MM.1S (cell line): ENCODE measurements around the gene PI4KA.

Source experiments
- EZH2 ChIP-seq: fragments of 300-600 bp; sonication (generic); optimal IDR thresholded peaks from 2 replicates; pipeline ENCODE3; 2017; ENCODE audit warnings: low read depth, mild to moderate bottlenecking, antibody characterized with exemption, low read length, mixed read lengths
- TF ChIP-seq, protein P1 (sequence below): fragments of 300-600 bp; sonication (generic); IDR thresholded peaks from 2 replicates; pipeline ENCODE4 v1.5.1; 2016; ENCODE audit warnings: antibody characterized with exemption, low read length, mixed read lengths

DNA sequence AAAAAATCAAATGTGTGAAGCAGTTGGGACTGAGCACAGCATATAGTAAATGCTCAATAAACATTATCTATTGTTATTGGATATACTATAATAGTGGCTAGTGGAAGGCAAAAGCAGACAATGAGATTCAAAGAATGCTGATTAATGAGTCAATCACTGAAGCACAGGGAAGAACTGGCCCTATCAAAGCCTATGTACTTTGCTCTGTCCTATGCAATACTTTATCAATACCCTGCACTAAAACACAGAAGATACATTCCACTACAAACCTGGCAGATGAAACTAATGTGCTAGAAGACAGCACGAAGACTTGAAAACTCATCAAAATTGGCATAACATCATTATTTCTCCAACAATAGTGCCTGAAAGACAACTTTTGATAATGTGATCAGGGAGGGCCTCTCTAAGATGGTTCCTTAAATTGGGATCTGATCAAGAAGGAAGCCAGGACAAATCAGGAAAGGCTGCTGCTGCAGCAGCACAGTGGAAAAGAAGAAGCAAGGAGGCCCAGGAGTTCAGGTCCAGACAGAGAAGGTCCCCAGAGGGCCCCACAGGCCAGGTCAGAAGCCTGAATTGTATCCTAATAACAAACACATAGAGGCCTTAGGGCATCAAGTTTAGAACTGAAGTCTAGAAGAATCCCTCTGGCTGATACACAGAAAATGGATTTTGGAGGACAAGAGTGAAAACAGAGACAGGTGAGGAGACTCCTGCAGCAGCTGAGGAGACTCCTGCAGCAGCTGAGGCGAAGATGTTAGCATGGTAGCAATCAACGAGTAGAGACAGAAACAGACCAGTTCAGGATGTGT lies 18.6 kb downstream of the PI4KA start:
- TF ChIP-seq, protein P1, sequence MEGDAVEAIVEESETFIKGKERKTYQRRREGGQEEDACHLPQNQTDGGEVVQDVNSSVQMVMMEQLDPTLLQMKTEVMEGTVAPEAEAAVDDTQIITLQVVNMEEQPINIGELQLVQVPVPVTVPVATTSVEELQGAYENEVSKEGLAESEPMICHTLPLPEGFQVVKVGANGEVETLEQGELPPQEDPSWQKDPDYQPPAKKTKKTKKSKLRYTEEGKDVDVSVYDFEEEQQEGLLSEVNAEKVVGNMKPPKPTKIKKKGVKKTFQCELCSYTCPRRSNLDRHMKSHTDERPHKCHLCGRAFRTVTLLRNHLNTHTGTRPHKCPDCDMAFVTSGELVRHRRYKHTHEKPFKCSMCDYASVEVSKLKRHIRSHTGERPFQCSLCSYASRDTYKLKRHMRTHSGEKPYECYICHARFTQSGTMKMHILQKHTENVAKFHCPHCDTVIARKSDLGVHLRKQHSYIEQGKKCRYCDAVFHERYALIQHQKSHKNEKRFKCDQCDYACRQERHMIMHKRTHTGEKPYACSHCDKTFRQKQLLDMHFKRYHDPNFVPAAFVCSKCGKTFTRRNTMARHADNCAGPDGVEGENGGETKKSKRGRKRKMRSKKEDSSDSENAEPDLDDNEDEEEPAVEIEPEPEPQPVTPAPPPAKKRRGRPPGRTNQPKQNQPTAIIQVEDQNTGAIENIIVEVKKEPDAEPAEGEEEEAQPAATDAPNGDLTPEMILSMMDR: no peak
- TF ChIP-seq EZH2: no peak
